ENCODE measurements around the gene KRTAP19-6. TPM values are rescaled to one million over a fixed set of nuclear protein-coding genes. Genes with fewer than 3 reads are reported as not detected.
"Not testable (repeated sequence)": the region's sequence is repeated elsewhere in the genome, so short reads cannot be mapped to it uniquely, and the experiment has no call there.

Gene KRTAP19-6
- not detected for total RNA-seq
- long read RNA-seq: 0 reads

- intact Hi-C loops (cut with DNase I): no loop called here
- ATAC-seq (ENCODE audit: poor library complexity): no peak
- DNase-seq: no peak
Measured at GRCh38 chr21:30541764-30542163, at the start of gene KRTAP19-6. KRTAP19-6 (minus strand) TSS chr21:30541864; CDS start chr21:30541833, 31 bp downstream.

- ATAC-seq (ENCODE audit: poor library complexity) (no peak), DNase-seq (no peak)
- intact Hi-C loops (cut with DNase I): no loop called here
Measured at GRCh38 chr21:30590297-30590696, 48.6 kb upstream of the KRTAP19-6 start, which contains the start of gene KRTAP22-2. KRTAP22-2 (minus strand) TSS chr21:30590397.

- no peak for ATAC-seq (ENCODE audit: poor library complexity)
- DNase-seq: no peak
- intact Hi-C loops (cut with DNase I): no loop called here
Measured at GRCh38 chr21:30582870-30583269, 41.2 kb upstream of the KRTAP19-6 start.

- DNase-seq: no peak
- intact Hi-C loops (cut with DNase I): no loop called here
- no peak for ATAC-seq (ENCODE audit: poor library complexity)
Measured at GRCh38 chr21:30580132-30580531, 38.5 kb upstream of the KRTAP19-6 start.

- ATAC-seq (ENCODE audit: poor library complexity): no peak
- DNase-seq: no peak
- intact Hi-C loops (cut with DNase I): no loop called here
Measured at GRCh38 chr21:30579346-30579745, 37.7 kb upstream of the KRTAP19-6 start.

- intact Hi-C loops (cut with DNase I): no loop called here
- no peak for DNase-seq
- no peak for ATAC-seq (ENCODE audit: poor library complexity)
Measured at GRCh38 chr21:30577766-30578165, 36.1 kb upstream of the KRTAP19-6 start.

GRCh38 chr21:30567617-30568016 lies 26.0 kb upstream of the KRTAP19-6 start:
- ATAC-seq (ENCODE audit: poor library complexity): peak; percentile 76
- intact Hi-C loops (cut with DNase I): no loop called here
- DNase-seq: no peak

- no peak for ATAC-seq (ENCODE audit: poor library complexity)
- intact Hi-C loops (cut with DNase I): no loop called here
- no peak for DNase-seq
Measured at GRCh38 chr21:30563630-30564029, 22.0 kb upstream of the KRTAP19-6 start.

- ATAC-seq (ENCODE audit: poor library complexity) (no peak), DNase-seq (no peak)
- intact Hi-C loops (cut with DNase I): no loop called here
Measured at GRCh38 chr21:30563072-30563471, 21.4 kb upstream of the KRTAP19-6 start.

- intact Hi-C loops (cut with DNase I): no loop called here
- no peak for DNase-seq
- no peak for ATAC-seq (ENCODE audit: poor library complexity)
Measured at GRCh38 chr21:30561957-30562356, 20.3 kb upstream of the KRTAP19-6 start.

- no peak for ATAC-seq (ENCODE audit: poor library complexity)
- DNase-seq: no peak
- intact Hi-C loops (cut with DNase I): no loop called here
Measured at GRCh38 chr21:30561264-30561895, 19.7 kb upstream of the KRTAP19-6 start, which contains the start of gene KRTAP19-7. KRTAP19-7 (minus strand) TSS chr21:30561314; CDS start chr21:30561289, 25 bp downstream.

- no peak for ATAC-seq (ENCODE audit: poor library complexity)
- intact Hi-C loops (cut with DNase I): no loop called here
Measured at GRCh38 chr21:30555095-30555494, 13.4 kb upstream of the KRTAP19-6 start.

GRCh38 chr21:30552782-30553181 lies 11.1 kb upstream of the KRTAP19-6 start:
- ATAC-seq (ENCODE audit: poor library complexity) (peak; percentile 29), DNase-seq (no peak)
- intact Hi-C loops (cut with DNase I): no loop called here

More at GRCh38 chr21:30555095-30555494, 13.4 kb upstream of the KRTAP19-6 start:
- no peak for DNase-seq

GRCh38 chr21:30518876-30519275 lies 22.8 kb downstream of the KRTAP19-6 start:
- intact Hi-C loops (cut with DNase I): no loop called here
- ATAC-seq (ENCODE audit: poor library complexity) (no peak), DNase-seq (no peak)

- no peak for DNase-seq
- intact Hi-C loops (cut with DNase I): no loop called here
Measured at GRCh38 chr21:30515681-30516080, 26.0 kb downstream of the KRTAP19-6 start.

GRCh38 chr21:30505621-30506205 lies 36.0 kb downstream of the KRTAP19-6 start:
- ATAC-seq (ENCODE audit: poor library complexity); intact Hi-C loops (cut with DNase I); DNase-seq: not testable (repeated sequence)

More at GRCh38 chr21:30515681-30516080, 26.0 kb downstream of the KRTAP19-6 start:
- ATAC-seq (ENCODE audit: poor library complexity): no peak

- ATAC-seq (ENCODE audit: poor library complexity): no peak
- intact Hi-C loops (cut with DNase I): no loop called here
- no peak for DNase-seq
Measured at GRCh38 chr21:30502041-30502440, 39.6 kb downstream of the KRTAP19-6 start, which contains the start of gene KRTAP19-5. KRTAP19-5 (minus strand) TSS chr21:30502141; CDS start chr21:30502090, 51 bp downstream.

- no peak for DNase-seq
- no peak for ATAC-seq (ENCODE audit: poor library complexity)
- intact Hi-C loops (cut with DNase I): no loop called here
Measured at GRCh38 chr21:30497065-30497464, 44.6 kb downstream of the KRTAP19-6 start, which contains the start of gene KRTAP19-4. KRTAP19-4 (minus strand) TSS chr21:30497165; CDS start chr21:30497110, 55 bp downstream.

- ATAC-seq (ENCODE audit: poor library complexity): no peak
- intact Hi-C loops (cut with DNase I): no loop called here
- no peak for DNase-seq
Measured at GRCh38 chr21:30491963-30492428, 49.7 kb downstream of the KRTAP19-6 start, which contains the start of gene KRTAP19-3. KRTAP19-3 (minus strand) TSS chr21:30492013; CDS start chr21:30491957, 56 bp downstream.
